HepG2 (cell line): Measurements from ENCODE around the gene TAS1R3. TPM values are rescaled to one million over a fixed set of nuclear protein-coding genes. Genes with fewer than 3 reads are reported as not detected.

Source experiments
- ATAC-seq: fragments of 200-7000 bp; cut with Tn5 transposase; 3 replicates; pipeline ENCODE4 v1.9.1; 2020; ENCODE audit warnings: mild to moderate bottlenecking, moderate library complexity
- BruUV-seq: library from RNA; stranded (reverse); fragments of 400-500 nt; replicated peaks from 2 replicates; lab custom pipeline; 2021; lab: Mats Ljungman, UMichigan
- CTCF ChIA-PET: fragments of 300-600 bp; formaldehyde crosslinking; extraction: SDS; loops from one replicate; lab custom pipeline; 2021; ENCODE audit warnings: low total read pairs, inconsistent platforms, low intra/inter-chr PET ratio; lab: Yijun Ruan, JAX
- POLR2A ChIA-PET: fragments of 350-600 bp; sonication (Branson Sonifier 250); formaldehyde crosslinking; loops from one replicate; lab custom pipeline; 2020; ENCODE audit warnings: antibody characterized with exemption, inconsistent platforms; lab: Yijun Ruan, JAX
- DNase-seq: peaks from one replicate; pipeline ENCODE4 v3.0.0-alpha.2; 2015; ENCODE audit warnings: low spot score
- FAIRE-seq: peaks from 3 replicates; lab custom pipeline; 2011; peaks lifted over from hg19 to GRCh38; lab: Jason Lieb, UNC
- H2AFZ ChIP-seq: one replicate; pipeline ENCODE4 v1.6.1; 2011; ENCODE audit warnings: low read length, inconsistent platforms
- H3K27ac ChIP-seq: fragments of 300-600 bp; 3 replicates; pipeline ENCODE4 v1.8.0; 2011; ENCODE audit warnings: mixed run types, mild to moderate bottlenecking, mixed read lengths, low read length, inconsistent platforms; ENCODE audit not compliant: insufficient read depth; ENCODE audit errors: extremely low read length
- H3K27me3 ChIP-seq, 2 experiments: fragments of 200-600 bp in 1 of 2; 2 replicates in 1 of 2; 3 replicates in 1 of 2; pipeline versions ENCODE4 v1.6.0 to v1.8.0; 2011; ENCODE audit warnings: low read length in 2 of 2, mild to moderate bottlenecking in 2 of 2, moderate library complexity in 2 of 2, inconsistent platforms in 1 of 2; ENCODE audit not compliant: insufficient read depth in 2 of 2, control insufficient read depth in 1 of 2
- H3K36me3 ChIP-seq, 2 experiments: fragments of 200-600 bp in 1 of 2; replicated peaks in 1 of 2; 2 replicates in 1 of 2; 3 replicates in 1 of 2; pipeline versions ENCODE4 v1.5.1 to v1.8.0; 2011; ENCODE audit warnings: low read length in 2 of 2, inconsistent platforms in 1 of 2; ENCODE audit not compliant: insufficient read depth in 2 of 2, control insufficient read depth in 1 of 2
- H3K4me1 ChIP-seq: 2 replicates; pipeline ENCODE4 v1.5.1; 2012; ENCODE audit warnings: low read length, inconsistent platforms; ENCODE audit not compliant: insufficient read depth
- H3K4me2 ChIP-seq: 2 replicates; pipeline ENCODE4 v1.6.0; 2011; ENCODE audit warnings: low read depth, low read length, inconsistent platforms
- H3K4me3 ChIP-seq, 3 experiments: fragments of 200-600 bp in 1 of 3; sonication (generic), shearing (Covaris generic) in 1 of 3; replicated peaks in 1 of 3; 2 replicates each; pipeline ENCODE4 v1.5.1; 2011 to 2016; ENCODE audit warnings: low read length in 3 of 3, inconsistent platforms in 2 of 3, low read depth in 2 of 3, mild to moderate bottlenecking in 2 of 3, control low read depth in 1 of 3, mixed read lengths in 1 of 3; ENCODE audit not compliant: insufficient read depth in 1 of 3
- H3K79me2 ChIP-seq: one replicate; pipeline ENCODE4 v1.6.1; 2011; ENCODE audit warnings: low read length, inconsistent platforms; ENCODE audit not compliant: insufficient read depth
- H3K9ac ChIP-seq: 2 replicates; pipeline ENCODE4 v1.6.0; 2011; ENCODE audit warnings: mild to moderate bottlenecking, low read depth, low read length, inconsistent platforms; ENCODE audit not compliant: insufficient read depth
- H3K9me3 ChIP-seq: 2 replicates; pipeline ENCODE4 v1.5.1; 2012; ENCODE audit warnings: mild to moderate bottlenecking, low read length
- H4K20me1 ChIP-seq: 2 replicates; pipeline ENCODE4 v1.6.0; 2011; ENCODE audit warnings: inconsistent platforms, mild to moderate bottlenecking, low read length, moderate library complexity; ENCODE audit not compliant: insufficient read depth
- BRD4 ChIP-seq: sonication (generic); formaldehyde crosslinking; IDR thresholded peaks from 2 replicates; pipeline ENCODE4 v1.4.0; 2020; ENCODE audit warnings: missing genetic modification reagents
- HOXA9 ChIP-seq: sonication (generic); formaldehyde crosslinking; IDR thresholded peaks from 2 replicates; pipeline ENCODE4 v1.8.1; 2022; ENCODE audit warnings: missing genetic modification reagents, mild to moderate bottlenecking, moderate library complexity, borderline replicate concordance
- MAZ ChIP-seq, 2 experiments: sonication (generic) in 1 of 2; formaldehyde crosslinking in 1 of 2; IDR thresholded peaks; 2 replicates each; pipeline versions ENCODE4 v1.5.0 to v1.6.1; 2012 to 2020; ENCODE audit warnings: low read depth in 2 of 2, mild to moderate bottlenecking in 2 of 2, borderline replicate concordance in 1 of 2, improper control_type of control experiment in 1 of 2, low read length in 1 of 2, missing genetic modification reagents in 1 of 2, moderate library complexity in 1 of 2
- MED13 ChIP-seq: sonication (generic); formaldehyde crosslinking; IDR thresholded peaks from 2 replicates; pipeline ENCODE4 v1.5.0; 2020; ENCODE audit warnings: missing genetic modification reagents
- MIER3 ChIP-seq: IDR thresholded peaks from 2 replicates; pipeline ENCODE4 v1.6.1; 2016; ENCODE audit warnings: missing compliant biosample characterization, borderline replicate concordance
- SIN3A ChIP-seq: IDR thresholded peaks from 2 replicates; pipeline ENCODE4 v1.6.1; 2011; ENCODE audit warnings: low read depth, mild to moderate bottlenecking, control low read depth, low read length, borderline replicate concordance
- ZFP62 ChIP-seq: sonication (generic); formaldehyde crosslinking; IDR thresholded peaks from 2 replicates; pipeline ENCODE4 v1.4.0; 2020; ENCODE audit warnings: missing genetic modification reagents
- ZNF10 ChIP-seq: sonication (generic); formaldehyde crosslinking; IDR thresholded peaks from 2 replicates; pipeline ENCODE4 v1.4.0; 2020; ENCODE audit warnings: mild to moderate bottlenecking, low read depth, missing genetic modification reagents, borderline replicate concordance
- ZNF292 ChIP-seq: sonication (generic); formaldehyde crosslinking; IDR thresholded peaks from 2 replicates; pipeline ENCODE4 v1.8.1; 2022; ENCODE audit warnings: mild to moderate bottlenecking, low read depth, missing genetic modification reagents, borderline replicate concordance
- ZSCAN30 ChIP-seq: sonication (generic); formaldehyde crosslinking; IDR thresholded peaks from 2 replicates; pipeline ENCODE4 v1.5.0; 2020; ENCODE audit warnings: mild to moderate bottlenecking, missing genetic modification reagents
- WGBS: methylation state at CpG from one replicate; pipeline ENCODE4 v1.1.6; 2017; ENCODE audit warnings: low lambda C conversion rate; 5-methylcytosine and 5-hydroxymethylcytosine counted together
- in situ Hi-C: cut with HindIII; loops from 2 replicates; pipeline ENCODE4 v1.10.0; 2017; ENCODE audit warnings: low pct_unique_long_range_greater_than_20kb; ENCODE audit not compliant: extremely low pct_ligation_motif_present
- intact Hi-C: fragments of 100-400 bp; cut with micrococcal nuclease; formaldehyde crosslinking; loops from one replicate; pipeline ENCODE4 v1.10.0; 2022; ENCODE audit not compliant: unreplicated experiment
- polyA plus RNA-seq, 8 experiments: library from polyadenylated mRNA; depleted of rRNA in 3 of 8; stranded (reverse) in 7 of 8; unstranded in 1 of 8; fragments of >200 nt; fragmentation: Illumina TruSeq in 4 of 8; extraction: Trizol in 4 of 8; gene quantifications; 2 replicates each; pipeline versions ENCODE4 v1.2.1 to v1.2.3, GENCODE V29; 2011 to 2016; ENCODE audit warnings: low read depth in 4 of 8, missing spikeins in 1 of 8, mixed read lengths in 1 of 8; ENCODE audit not compliant: insufficient read depth in 1 of 8
- total RNA-seq, 5 experiments: library from RNA; depleted of rRNA; stranded (reverse); fragments of >200 nt; fragmentation: Illumina TruSeq; extraction: Trizol; gene quantifications; 2 replicates each; pipeline ENCODE4 v1.2.3, GENCODE V29; 2016; ENCODE audit warnings: low read depth in 1 of 5
- TF ChIP-seq, protein P1 (sequence below): sonication (generic); formaldehyde crosslinking; IDR thresholded peaks from 2 replicates; pipeline ENCODE4 v1.8.0; 2022; ENCODE audit warnings: mild to moderate bottlenecking, missing genetic modification reagents; ENCODE audit not compliant: insufficient replicate concordance
- TF ChIP-seq, protein P2 (sequence below): sonication (generic); formaldehyde crosslinking; IDR thresholded peaks from 2 replicates; pipeline ENCODE4 v1.8.0; 2022; ENCODE audit warnings: missing genetic modification reagents, low read depth, mild to moderate bottlenecking, borderline replicate concordance

TAS1R3 gene
- total and polyA plus RNA-seq, 2 of the 13 experiments (the other 11 are each of a cell fraction or from before 2014, with no cell fraction given) = 0.13 to 0.15 TPM

GRCh38 chr1:1342584-1343115 is 11.6 kb downstream of the TAS1R3 start:
- no peak overlapping the region for H3K4me2 ChIP-seq
- 97% methylated on average over 12 of the region's 18 CpGs for WGBS
- H3K4me3 ChIP-seq = no peak overlapping the region
- no peaks in the 10 kb centered on the region for H3K27me3 ChIP-seq
- CTCF ChIA-PET = no interaction called here
- no TSS peak for BruUV-seq
- peaks cover 42% of the 10 kb centered on the region for H3K4me1 ChIP-seq
- TF ChIP-seq MIER3 (CRISPR knock-in tag) (no peak), ZSCAN30 (CRISPR knock-in tag) (no peak), HOXA9 (CRISPR knock-in tag) (no peak), BRD4 (no peak), MAZ (IDR thresholded peaks at IDR 0.05; ENCODE audit: borderline replicate concordance, low read depth, low read length) (no peak), MAZ (CRISPR knock-in tag; IDR thresholded peaks at IDR 0.05; ENCODE audit: low read depth) (no peak), ZNF10 (no peak), ZNF292 (CRISPR knock-in tag) (no peak), SIN3A (no peak), ZFP62 (no peak), MED13 (CRISPR knock-in tag) (no peak)
- TF ChIP-seq, protein P1, sequence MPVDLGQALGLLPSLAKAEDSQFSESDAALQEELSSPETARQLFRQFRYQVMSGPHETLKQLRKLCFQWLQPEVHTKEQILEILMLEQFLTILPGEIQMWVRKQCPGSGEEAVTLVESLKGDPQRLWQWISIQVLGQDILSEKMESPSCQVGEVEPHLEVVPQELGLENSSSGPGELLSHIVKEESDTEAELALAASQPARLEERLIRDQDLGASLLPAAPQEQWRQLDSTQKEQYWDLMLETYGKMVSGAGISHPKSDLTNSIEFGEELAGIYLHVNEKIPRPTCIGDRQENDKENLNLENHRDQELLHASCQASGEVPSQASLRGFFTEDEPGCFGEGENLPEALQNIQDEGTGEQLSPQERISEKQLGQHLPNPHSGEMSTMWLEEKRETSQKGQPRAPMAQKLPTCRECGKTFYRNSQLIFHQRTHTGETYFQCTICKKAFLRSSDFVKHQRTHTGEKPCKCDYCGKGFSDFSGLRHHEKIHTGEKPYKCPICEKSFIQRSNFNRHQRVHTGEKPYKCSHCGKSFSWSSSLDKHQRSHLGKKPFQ (CRISPR knock-in tag) = no peak
- TF ChIP-seq, protein P2, sequence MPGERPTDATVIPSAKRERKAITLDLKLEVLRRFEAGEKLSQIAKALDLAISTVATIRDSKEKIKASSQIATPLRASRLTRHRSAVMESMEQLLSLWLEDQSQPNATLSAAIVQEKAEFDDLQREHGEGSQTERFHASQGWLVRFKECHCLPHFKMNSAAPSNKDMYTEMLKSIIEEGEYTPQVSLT = no peak
- in situ Hi-C loops = no loop called here
- peaks cover 13 to 26% of the 10 kb centered on the region in 2 experiments for H3K36me3 ChIP-seq
- no peak overlapping the region for H3K27ac ChIP-seq
- peaks cover 38% of the 10 kb centered on the region for H3K79me2 ChIP-seq
- DNase-seq (no peak), FAIRE-seq (no peak), ATAC-seq (no peak)
- no peaks in the 10 kb centered on the region for H3K9me3 ChIP-seq
- POLR2A ChIA-PET = no interaction called here
- no peak overlapping the region for H2AFZ ChIP-seq
- no peak overlapping the region for H3K9ac ChIP-seq
- intact Hi-C loops = no loop called here
- H4K20me1 ChIP-seq = peaks cover 28% of the 10 kb centered on the region; the same call in 1 of the 2 replicates
